NCI-H1930 (cell line): Measurements from ENCODE around the gene MPHOSPH8.
"Not testable (repeated sequence)": the region's sequence is repeated elsewhere in the genome, so short reads cannot be mapped to it uniquely, and the experiment has no call there.

Experiments
- DNase-seq, 2 experiments: peaks; one replicate each; lab custom pipeline; 2025; lab: John Stamatoyannopoulos, UW

Gene MPHOSPH8

GRCh38 chr13:19634256-19634740 lies 839 bp downstream of the MPHOSPH8 start:
- no peak for DNase-seq

GRCh38 chr13:19635926-19636325 lies 2.5 kb downstream of the MPHOSPH8 start:
- not testable (repeated sequence) for DNase-seq

GRCh38 chr13:19643652-19644051 lies 10.2 kb downstream of the MPHOSPH8 start:
- no peak for DNase-seq

DNA sequence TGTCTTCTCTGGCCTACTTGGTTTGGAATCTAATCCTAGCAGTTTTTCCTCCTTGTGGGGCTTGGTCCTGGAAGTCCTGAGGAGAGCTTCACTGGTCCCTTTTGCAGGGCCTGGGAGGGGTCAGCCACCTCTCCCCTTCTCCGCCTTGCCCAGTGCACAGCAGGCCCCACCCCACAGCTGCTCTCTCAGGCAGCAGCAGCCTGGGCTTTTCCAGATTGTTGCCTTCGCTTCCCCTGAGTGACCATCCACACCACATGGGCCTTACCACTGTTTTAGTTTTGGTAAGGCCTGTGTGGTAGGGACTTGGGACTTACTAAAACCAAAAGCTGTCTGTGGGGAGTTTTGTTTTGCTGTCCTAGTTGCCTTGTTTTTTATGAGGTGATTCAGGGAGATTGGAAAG lies 11.5 kb downstream of the MPHOSPH8 start:
- DNase-seq, result no peak

DNA sequence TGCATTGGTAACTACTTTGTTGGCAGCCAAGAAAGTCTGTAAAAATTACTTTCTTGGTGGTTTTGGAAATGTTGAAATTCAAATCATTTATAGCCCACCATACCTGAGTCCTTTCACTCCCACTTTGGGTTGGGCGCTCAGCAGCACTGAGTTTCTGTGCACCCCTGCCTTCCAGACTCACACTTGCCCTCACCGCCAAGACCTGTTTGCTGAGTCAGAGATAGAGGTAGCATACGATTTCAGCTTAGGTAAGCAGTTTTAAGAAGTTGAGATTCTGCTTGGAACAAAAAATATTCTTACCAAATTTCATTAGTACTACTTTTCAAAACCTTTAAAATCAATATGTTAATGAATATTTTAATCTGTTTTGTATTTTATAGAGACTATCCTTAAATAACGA lies 12.6 kb downstream of the MPHOSPH8 start:
- no peak for DNase-seq

DNA sequence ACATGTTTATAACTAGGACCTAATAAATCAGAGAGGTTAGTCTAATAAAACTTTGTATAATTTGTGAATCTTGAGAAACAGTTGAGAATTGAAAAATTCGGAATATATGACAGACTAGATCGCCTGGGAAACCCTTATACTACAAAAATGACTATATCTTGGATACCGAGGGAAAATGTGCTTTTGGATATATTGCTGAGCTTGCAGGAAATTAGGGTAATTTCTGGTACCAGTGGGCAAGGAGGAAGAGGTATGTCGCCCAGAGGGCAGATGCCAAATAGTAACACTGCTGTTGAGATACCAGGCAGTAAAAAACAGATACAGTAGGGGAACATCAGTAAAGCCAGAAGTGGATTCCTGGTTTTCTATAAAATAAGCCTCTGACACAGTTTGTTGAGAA lies 17.3 kb downstream of the MPHOSPH8 start:
- no peak for DNase-seq

DNA sequence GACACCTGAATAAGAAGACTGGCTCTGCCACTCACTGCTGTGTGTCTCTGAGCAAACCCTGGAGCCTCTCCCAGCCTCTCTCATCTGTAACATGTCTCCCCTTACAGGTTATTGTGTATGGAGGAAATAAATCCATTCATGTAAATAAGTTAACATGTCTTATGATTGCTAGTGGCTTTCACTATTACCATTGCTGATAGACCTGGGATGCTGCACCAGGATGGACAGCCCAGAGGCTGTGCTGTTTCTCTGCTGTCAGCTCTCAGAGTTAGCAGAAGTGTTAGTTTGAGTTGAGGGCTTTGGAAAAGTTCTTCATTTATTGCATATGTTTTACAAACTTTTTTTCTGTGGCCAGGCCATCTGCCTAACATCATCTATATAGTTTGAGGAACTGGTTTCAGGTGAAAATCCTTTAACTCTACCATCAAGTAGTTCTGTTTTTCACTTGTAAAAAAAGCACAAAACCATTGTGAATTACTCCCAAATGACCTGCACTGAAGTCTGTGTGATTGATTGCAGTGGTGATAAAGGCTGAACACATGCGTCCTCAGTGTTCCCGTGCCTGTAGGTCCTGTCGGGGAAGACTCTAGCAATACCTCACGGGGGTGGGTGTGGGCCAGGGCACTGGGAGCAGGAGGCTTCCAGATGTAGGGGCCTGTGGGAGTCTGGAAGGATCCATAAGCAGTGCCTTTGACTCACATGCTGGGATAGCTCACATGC lies 24.6 kb downstream of the MPHOSPH8 start:
- DNase-seq, result no peak

GRCh38 chr13:19658831-19659230 lies 25.4 kb downstream of the MPHOSPH8 start:
- no peak for DNase-seq

GRCh38 chr13:19661126-19661525 lies 27.7 kb downstream of the MPHOSPH8 start:
- no peak for DNase-seq

GRCh38 chr13:19661561-19661960 lies 28.1 kb downstream of the MPHOSPH8 start:
- no peak for DNase-seq

- DNase-seq, result no peak
Measured at GRCh38 chr13:19663416-19663979, 30.0 kb downstream of the MPHOSPH8 start.

GRCh38 chr13:19664481-19665230 lies 31.2 kb downstream of the MPHOSPH8 start:
- DNase-seq, result no peak

DNA sequence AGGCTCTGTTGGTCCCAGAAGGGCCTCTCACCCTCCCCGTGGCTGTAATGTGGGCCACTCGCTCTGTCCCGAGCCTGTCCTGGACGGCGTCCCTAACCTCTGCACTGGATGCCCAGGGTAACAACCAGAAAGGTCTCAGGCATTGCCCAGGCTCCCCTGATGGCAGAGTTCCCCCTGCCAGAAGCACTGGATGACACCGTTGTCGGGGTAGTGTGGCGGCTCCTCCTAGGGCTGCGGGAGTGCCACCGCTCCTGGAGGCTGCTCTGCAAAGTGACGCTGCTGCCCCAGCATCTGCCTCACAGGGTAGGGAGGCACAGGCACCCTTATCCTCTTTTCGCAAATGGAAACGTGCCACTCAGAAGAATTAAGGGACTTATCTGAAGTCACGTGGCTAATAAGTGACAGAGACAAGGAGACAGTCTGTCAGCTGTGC lies 32.0 kb downstream of the MPHOSPH8 start:
- no peak for DNase-seq

DNA sequence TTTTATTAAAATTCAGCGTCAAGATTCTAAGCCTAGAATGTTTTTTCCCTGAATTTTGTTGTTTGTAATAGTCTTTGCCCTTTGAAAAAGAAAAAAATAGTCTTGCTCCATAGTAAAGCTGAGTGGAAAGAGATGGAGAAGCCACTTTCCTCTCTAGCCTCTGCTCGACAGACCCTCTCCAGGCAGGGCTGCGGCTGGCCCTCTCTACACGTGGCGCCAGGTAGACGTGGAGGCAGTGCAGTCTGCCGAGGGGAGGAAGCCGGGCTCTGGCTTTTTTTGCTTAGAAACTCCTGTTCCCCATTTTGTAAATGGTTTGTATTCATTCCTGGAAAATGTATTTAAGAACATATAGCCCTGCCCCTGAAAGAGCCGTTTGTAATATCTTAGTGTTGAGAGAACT lies 35.3 kb downstream of the MPHOSPH8 start:
- no peak for DNase-seq

- no peak for DNase-seq
Measured at GRCh38 chr13:19670147-19670546, 36.7 kb downstream of the MPHOSPH8 start.

DNA sequence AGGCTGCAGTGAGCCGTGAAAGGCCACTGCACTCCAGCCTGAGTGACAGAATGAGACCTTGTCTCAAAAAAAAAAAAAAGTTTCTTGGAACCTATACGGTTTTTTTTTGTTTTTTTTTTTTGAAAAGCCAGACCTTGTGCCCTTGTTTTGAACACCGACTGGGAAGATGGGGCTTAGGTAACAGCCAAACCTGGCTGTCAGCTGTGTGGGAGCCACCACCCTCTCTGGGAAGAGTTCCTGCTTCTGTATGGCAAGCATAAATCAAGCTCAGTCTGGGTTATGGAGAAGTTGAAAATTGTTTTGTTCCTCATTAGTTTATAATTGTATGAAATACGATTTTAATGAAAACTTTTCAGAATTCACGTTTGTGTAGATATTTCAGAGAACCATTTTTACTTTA lies 39.5 kb downstream of the MPHOSPH8 start:
- no peak for DNase-seq

GRCh38 chr13:19673473-19674430 lies 40.3 kb downstream of the MPHOSPH8 start:
- no peak for DNase-seq

DNA sequence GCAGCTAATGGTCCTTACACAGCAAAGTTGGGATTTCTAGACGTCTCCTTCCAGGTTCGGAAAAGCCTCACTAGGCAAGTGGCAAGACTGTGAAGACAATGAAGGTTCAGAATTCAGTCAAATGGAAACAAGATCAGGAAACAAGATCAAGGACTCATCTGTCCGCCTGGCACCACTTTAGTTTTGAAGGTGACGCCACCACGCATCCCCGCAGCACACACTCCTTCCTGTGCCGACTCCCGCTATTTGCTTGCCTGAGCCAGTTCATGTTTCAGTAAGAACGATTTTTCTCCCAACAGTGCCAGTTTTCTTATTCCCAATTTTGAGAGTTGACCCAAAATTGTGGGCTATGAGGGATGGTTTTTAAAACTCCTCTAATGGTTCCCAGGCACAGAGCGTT lies 41.4 kb downstream of the MPHOSPH8 start:
- DNase-seq, result no peak

- DNase-seq, result no peak
Measured at GRCh38 chr13:19676168-19676567, 42.7 kb downstream of the MPHOSPH8 start.

DNA sequence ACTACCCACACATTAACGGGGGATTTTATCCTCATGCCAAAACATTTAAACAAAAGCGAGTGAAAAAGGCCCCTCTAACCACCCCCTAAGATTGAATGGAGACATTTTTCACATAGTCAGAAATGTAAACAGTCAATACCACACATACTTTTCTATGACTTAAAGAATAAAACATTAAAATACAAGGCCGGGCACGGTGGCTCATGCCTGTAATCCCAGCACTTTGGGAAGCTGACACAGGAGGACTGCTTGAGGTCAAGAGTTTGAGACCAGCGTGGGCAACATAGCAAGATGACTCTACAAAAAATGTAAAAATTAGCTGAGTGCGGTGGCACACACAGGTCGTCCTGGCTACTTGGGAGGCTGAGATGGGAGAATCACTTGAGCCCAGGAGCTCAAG lies 47.3 kb downstream of the MPHOSPH8 start:
- DNase-seq, result no peak

- DNase-seq, result no peak
Measured at GRCh38 chr13:19681517-19681916, 48.1 kb downstream of the MPHOSPH8 start.

GRCh38 chr13:19685034-19685433 lies 51.6 kb downstream of the MPHOSPH8 start:
- no peak for DNase-seq
